Endothelial cell (in vitro differentiated cells): ENCODE measurements around the gene VCX. TPM values are rescaled to one million over a fixed set of nuclear protein-coding genes. Genes with fewer than 3 reads are reported as not detected.

Experiments
- DNase-seq: peaks from one replicate; pipeline ENCODE4 v3.0.0; 2021; ENCODE audit warnings: low spot score
- H3K27ac Mint-ChIP-seq: one replicate; pipeline ENCODE4 v1.8.0; 2021; ENCODE audit warnings: mixed read lengths, inconsistent platforms; ENCODE audit not compliant: unreplicated experiment
- H3K27me3 Mint-ChIP-seq: one replicate; pipeline ENCODE4 v1.8.0; 2021; ENCODE audit warnings: mild to moderate bottlenecking, moderate library complexity, mixed read lengths, inconsistent platforms; ENCODE audit not compliant: unreplicated experiment
- H3K36me3 Mint-ChIP-seq: one replicate; pipeline ENCODE4 v1.8.0; 2021; ENCODE audit warnings: mild to moderate bottlenecking, low read depth, mixed read lengths, inconsistent platforms; ENCODE audit not compliant: unreplicated experiment
- H3K4me1 Mint-ChIP-seq: one replicate; pipeline ENCODE4 v1.8.0; 2021; ENCODE audit warnings: mild to moderate bottlenecking, mixed read lengths, inconsistent platforms; ENCODE audit not compliant: unreplicated experiment
- H3K4me3 Mint-ChIP-seq: one replicate; pipeline ENCODE4 v1.8.0; 2021; ENCODE audit warnings: mild to moderate bottlenecking, mixed read lengths, inconsistent platforms; ENCODE audit not compliant: unreplicated experiment
- H3K9me3 Mint-ChIP-seq: one replicate; pipeline ENCODE4 v1.8.0; 2021; ENCODE audit warnings: mixed read lengths, inconsistent platforms; ENCODE audit not compliant: unreplicated experiment
- CTCF ChIP-seq: fragments of 200-600 bp; sonication (generic); IDR thresholded peaks from one replicate; pipeline ENCODE4 v1.5.0; 2021; ENCODE audit warnings: antibody characterized with exemption; ENCODE audit not compliant: unreplicated experiment
- total RNA-seq: library from RNA; stranded (reverse); fragmentation: NEBNext Ultra II Directional; extraction: Animal tissue kit (Norgen Biotek cat#: 25700); gene quantifications from one replicate; pipeline ENCODE4 v1.2.1, GENCODE V29; 2021; ENCODE audit not compliant: unreplicated experiment

Gene VCX
- total RNA-seq, 1 donor from 2014 or later, result not detected

DNA sequence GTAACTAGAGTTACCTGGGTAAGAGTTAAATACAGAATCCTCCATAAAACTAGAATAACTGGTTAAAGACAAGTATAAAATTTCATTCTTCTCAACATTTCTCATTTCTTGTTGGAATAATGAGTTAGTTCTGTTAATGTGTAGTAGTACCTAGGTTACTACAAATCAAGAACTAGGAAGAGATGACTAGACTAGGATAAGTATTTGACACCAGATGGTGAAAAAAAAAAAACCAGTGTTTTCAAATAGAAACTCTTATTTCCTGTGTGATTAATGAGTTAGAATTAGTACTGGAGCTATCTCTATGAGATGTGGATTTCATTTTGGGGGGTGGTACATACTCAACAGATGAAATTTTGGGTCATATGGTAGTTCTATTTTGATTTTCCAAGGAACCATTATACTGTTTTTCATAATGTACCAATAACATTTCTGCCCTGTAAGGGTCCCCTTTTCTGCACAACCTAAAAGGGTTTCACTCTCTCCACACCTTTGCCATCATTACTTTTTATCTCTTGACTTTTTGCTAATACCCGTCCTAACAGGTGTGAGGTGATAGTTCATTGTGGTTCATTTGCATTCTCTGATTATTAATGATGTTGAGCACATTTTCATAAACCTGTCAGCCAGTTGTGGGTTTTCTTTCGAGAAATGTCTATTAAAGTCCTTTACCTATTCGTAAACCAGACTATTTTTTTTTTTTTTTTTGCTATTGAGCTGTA is 1.7 kb upstream of the VCX start:
- TF ChIP-seq CTCF, result no peak
- no peak for DNase-seq
- no peaks in the 10 kb centered on the region for H3K9me3 Mint-ChIP-seq
- H3K27ac Mint-ChIP-seq, result no peak overlapping the region
- H3K4me3 Mint-ChIP-seq, result no peak overlapping the region
- H3K36me3 Mint-ChIP-seq, result no peaks in the 10 kb centered on the region
- H3K4me1 Mint-ChIP-seq, result no peaks in the 10 kb centered on the region
- no peaks in the 10 kb centered on the region for H3K27me3 Mint-ChIP-seq

GRCh38 chrX:7852166-7852565 is 9.2 kb downstream of the VCX start:
- no peaks in the 10 kb centered on the region for H3K9me3 Mint-ChIP-seq
- TF ChIP-seq CTCF, result no peak
- no peak overlapping the region for H3K4me3 Mint-ChIP-seq
- no peaks in the 10 kb centered on the region for H3K36me3 Mint-ChIP-seq
- no peak for DNase-seq
- no peak overlapping the region for H3K27ac Mint-ChIP-seq
- H3K4me1 Mint-ChIP-seq, result no peaks in the 10 kb centered on the region
- no peaks in the 10 kb centered on the region for H3K27me3 Mint-ChIP-seq

DNA sequence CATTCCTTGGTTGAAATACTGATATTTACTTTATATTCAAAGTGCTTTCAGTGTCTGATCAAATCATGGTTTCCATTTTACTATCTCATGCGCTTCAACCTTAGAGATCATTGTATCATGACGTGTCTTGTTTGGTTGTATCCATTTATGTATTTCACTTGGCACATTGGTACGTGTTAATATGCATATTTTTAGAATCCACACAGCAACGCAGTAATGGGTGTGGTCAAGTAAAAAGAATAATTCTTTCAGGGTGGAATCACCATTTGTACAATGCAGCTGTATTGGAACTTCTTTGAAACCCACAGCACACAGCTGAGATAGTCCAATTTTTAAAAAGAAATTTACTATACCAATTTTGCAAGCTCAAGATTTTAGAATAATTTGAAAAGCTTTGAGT is 29.1 kb downstream of the VCX start:
- H3K4me3 Mint-ChIP-seq, result no peak overlapping the region
- TF ChIP-seq CTCF, result no peak
- no peak for DNase-seq
- H3K27me3 Mint-ChIP-seq, result no peaks in the 10 kb centered on the region
- H3K36me3 Mint-ChIP-seq, result no peaks in the 10 kb centered on the region
- H3K9me3 Mint-ChIP-seq, result no peaks in the 10 kb centered on the region
- H3K4me1 Mint-ChIP-seq, result no peaks in the 10 kb centered on the region
- H3K27ac Mint-ChIP-seq, result no peak overlapping the region

GRCh38 chrX:7876957-7877356 is 34.0 kb downstream of the VCX start:
- Mint-ChIP-seq H3K36me3 (no peaks in the 10 kb centered on the region), H3K4me3 (no peak overlapping the region), H3K27me3 (no peaks in the 10 kb centered on the region), H3K27ac (no peak overlapping the region), H3K9me3 (no peaks in the 10 kb centered on the region), H3K4me1 (peaks cover 2% of the 10 kb centered on the region)
- no peak for TF ChIP-seq CTCF
- DNase-seq, result no peak

DNA sequence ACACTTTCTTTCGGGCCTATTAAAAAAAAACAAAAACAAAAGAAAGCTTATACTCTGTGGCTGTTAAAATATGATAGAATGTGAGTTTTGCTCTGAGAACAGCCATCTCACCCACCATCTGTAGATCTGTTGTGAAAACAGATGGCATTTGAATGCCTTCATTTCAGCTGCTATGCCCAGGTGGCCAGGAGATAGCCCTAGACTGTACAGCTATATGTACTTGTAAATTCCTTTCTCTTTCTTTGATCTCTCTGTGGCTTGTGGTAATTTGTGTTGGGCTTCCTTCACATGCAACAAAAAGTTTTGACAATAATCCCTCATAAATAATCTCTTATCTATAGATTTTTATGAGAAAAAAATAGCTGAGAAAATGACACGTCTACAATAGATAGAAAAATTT is 46.2 kb downstream of the VCX start:
- Mint-ChIP-seq H3K4me1 (no peaks in the 10 kb centered on the region), H3K9me3 (no peaks in the 10 kb centered on the region), H3K4me3 (no peak overlapping the region), H3K27ac (no peak overlapping the region), H3K36me3 (no peaks in the 10 kb centered on the region), H3K27me3 (no peaks in the 10 kb centered on the region)
- DNase-seq, result no peak
- TF ChIP-seq CTCF, result no peak
